Fibroblast of lung (primary cell): Measurements from ENCODE around the gene CROT. TPM values are rescaled to one million over a fixed set of nuclear protein-coding genes. Genes with fewer than 3 reads are reported as not detected.
A peak's percentile ranks its signal among the peaks of the same experiment; 100 is the strongest.

ENCODE experiments used
- DNase-seq, 2 donors: peaks; one replicate each; pipeline versions ENCODE4 v3.0.0 to v3.0.0-alpha.2; 2010; ENCODE audit warnings: low read depth in 2 of 2
- H2AFZ ChIP-seq: 2 replicates; pipeline ENCODE4 v1.5.1; 2012; ENCODE audit warnings: low read length, control low read depth, inconsistent platforms
- H3K27ac ChIP-seq: 2 replicates; pipeline ENCODE4 v1.5.1; 2011; ENCODE audit warnings: low read length, control low read depth; ENCODE audit not compliant: insufficient read depth
- H3K27me3 ChIP-seq: 2 replicates; pipeline ENCODE4 v1.5.1; 2011; ENCODE audit warnings: mild to moderate bottlenecking, low read length; ENCODE audit not compliant: control insufficient read depth, insufficient read depth
- H3K36me3 ChIP-seq: 2 replicates; pipeline ENCODE4 v1.5.1; 2011; ENCODE audit warnings: low read length; ENCODE audit not compliant: control insufficient read depth, insufficient read depth
- H3K4me1 ChIP-seq: 2 replicates; pipeline ENCODE4 v1.5.1; 2011; ENCODE audit warnings: low read length; ENCODE audit not compliant: control insufficient read depth, insufficient read depth; ENCODE audit errors: extremely low read depth
- H3K4me2 ChIP-seq: 2 replicates; pipeline ENCODE4 v1.5.1; 2011; ENCODE audit warnings: low read length, control low read depth; ENCODE audit not compliant: insufficient read depth; ENCODE audit errors: extremely low read depth
- H3K4me3 ChIP-seq, 4 experiments: fragments of 200-600 bp in 1 of 4; sonication (generic) in 1 of 4; replicated peaks in 1 of 4; 2 replicates each; pipeline ENCODE4 v1.5.1; 2011 to 2016; ENCODE audit warnings: low read length in 4 of 4, low read depth in 3 of 4, mild to moderate bottlenecking in 3 of 4, control low read depth in 2 of 4, inconsistent platforms in 1 of 4, mixed read lengths in 1 of 4; ENCODE audit not compliant: insufficient read depth in 1 of 4; ENCODE audit errors: control extremely low read depth in 1 of 4
- H3K79me2 ChIP-seq: 2 replicates; pipeline ENCODE4 v1.5.1; 2012; ENCODE audit warnings: mild to moderate bottlenecking, low read length, inconsistent platforms; ENCODE audit not compliant: control insufficient read depth, insufficient read depth
- H3K9ac ChIP-seq: 2 replicates; pipeline ENCODE4 v1.5.1; 2011; ENCODE audit warnings: mild to moderate bottlenecking, low read length, control low read depth; ENCODE audit not compliant: insufficient read depth
- H3K9me3 ChIP-seq: 2 replicates; pipeline ENCODE4 v1.5.1; 2012; ENCODE audit warnings: low read depth, low read length; ENCODE audit not compliant: control insufficient read depth, insufficient read depth
- H4K20me1 ChIP-seq: 2 replicates; pipeline ENCODE4 v1.5.1; 2011; ENCODE audit warnings: low read length; ENCODE audit not compliant: control insufficient read depth, insufficient read depth; ENCODE audit errors: extremely low read depth
- EZH2 ChIP-seq: IDR thresholded peaks from 2 replicates; pipeline ENCODE4 v1.5.1; 2012; ENCODE audit warnings: low read length, control low read depth, mild to moderate bottlenecking; ENCODE audit errors: missing control alignments
- polyA minus RNA-seq: library from RNA; depleted of rRNA, polyadenylated mRNA; stranded (reverse); fragments of >200 nt; gene quantifications from 2 replicates; pipeline ENCODE4 v1.2.3, GENCODE V29; 2011; ENCODE audit warnings: low replicate concordance
- polyA plus RNA-seq, 2 donors: library from polyadenylated mRNA; depleted of rRNA in 1 of 2; stranded (reverse) in 1 of 2; unstranded in 1 of 2; fragments of >200 nt; gene quantifications; 2 replicates each; pipeline ENCODE4 v1.2.1, GENCODE V29; 2011 to 2012; ENCODE audit warnings: missing spikeins in 1 of 2
- total RNA-seq: library from RNA; depleted of rRNA; stranded (reverse); fragments of >200 nt; gene quantifications from 2 replicates; pipeline ENCODE4 v1.2.1, GENCODE V29; 2014
- TF ChIP-seq, protein P1 (sequence below), 2 donors: IDR thresholded peaks in 1 of 2; conservative IDR thresholded peaks in 1 of 2; 1 replicate in 1 of 2; 2 replicates in 1 of 2; pipeline ENCODE4 v1.5.1; 2011 to 2012; ENCODE audit warnings: low read length in 2 of 2, control low read depth in 1 of 2, inconsistent platforms in 1 of 2, low read depth in 1 of 2, mild to moderate bottlenecking in 1 of 2

CROT gene, protein sequence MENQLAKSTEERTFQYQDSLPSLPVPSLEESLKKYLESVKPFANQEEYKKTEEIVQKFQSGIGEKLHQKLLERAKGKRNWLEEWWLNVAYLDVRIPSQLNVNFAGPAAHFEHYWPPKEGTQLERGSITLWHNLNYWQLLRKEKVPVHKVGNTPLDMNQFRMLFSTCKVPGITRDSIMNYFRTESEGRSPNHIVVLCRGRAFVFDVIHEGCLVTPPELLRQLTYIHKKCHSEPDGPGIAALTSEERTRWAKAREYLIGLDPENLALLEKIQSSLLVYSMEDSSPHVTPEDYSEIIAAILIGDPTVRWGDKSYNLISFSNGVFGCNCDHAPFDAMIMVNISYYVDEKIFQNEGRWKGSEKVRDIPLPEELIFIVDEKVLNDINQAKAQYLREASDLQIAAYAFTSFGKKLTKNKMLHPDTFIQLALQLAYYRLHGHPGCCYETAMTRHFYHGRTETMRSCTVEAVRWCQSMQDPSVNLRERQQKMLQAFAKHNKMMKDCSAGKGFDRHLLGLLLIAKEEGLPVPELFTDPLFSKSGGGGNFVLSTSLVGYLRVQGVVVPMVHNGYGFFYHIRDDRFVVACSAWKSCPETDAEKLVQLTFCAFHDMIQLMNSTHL
- total RNA-seq (19.3 and 23.0 TPM in 2 replicates), polyA plus RNA-seq (13.1 and 21.9 TPM in 2 replicates), polyA minus RNA-seq (0.59 and 3.9 TPM in 2 replicates)
- polyA plus RNA-seq (2012): 8.2 and 15.1 TPM in 2 replicates

DNA sequence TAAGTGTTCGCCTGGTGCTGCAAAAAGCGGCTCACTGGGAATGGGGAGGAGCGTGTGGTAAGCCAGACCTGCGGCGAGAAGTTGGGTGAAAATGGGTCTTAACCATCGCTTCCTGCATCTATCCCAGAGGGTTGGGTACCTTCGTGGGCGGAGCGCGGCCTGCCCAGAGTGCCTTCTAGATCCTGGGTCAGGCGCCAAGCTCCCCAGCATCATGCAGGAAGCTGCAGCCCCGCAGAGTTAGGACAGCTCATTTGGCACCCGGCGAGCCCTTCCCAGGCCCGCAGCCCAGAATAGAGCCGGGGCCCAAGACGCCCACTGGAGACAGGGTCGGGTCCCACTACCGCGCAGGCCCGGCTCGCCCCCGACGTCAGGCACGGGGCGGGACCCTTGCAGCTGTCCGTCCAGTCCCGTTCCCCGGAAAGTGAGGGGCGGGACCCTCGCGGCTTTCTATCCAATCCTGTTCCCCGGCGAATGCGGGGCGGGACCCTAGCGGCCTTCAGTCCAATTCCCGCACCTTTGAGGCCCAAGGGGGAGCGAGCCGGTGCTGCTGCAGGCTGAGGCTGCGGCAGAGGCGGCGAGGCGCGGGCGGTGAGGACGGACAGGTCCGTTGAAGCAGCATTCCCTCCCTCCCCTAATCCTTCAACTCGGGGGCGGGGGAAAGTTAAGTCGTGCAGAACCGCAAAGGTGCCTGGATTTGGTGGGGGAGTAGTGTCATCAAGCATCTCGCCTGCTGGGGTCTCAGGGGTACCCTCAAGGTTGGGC is at the start of gene CROT:
Gene CROT (plus strand): TSS at position 499 of the 762 bp plus-strand sequence. CDS start 3,405 bp downstream, outside the sequence.
- Histone ChIP-seq H3K4me3 (peak within 1 kb of the TSS; percentile 50 to 93 (median 79)), H3K27me3 (no peaks in the 10 kb centered on the region), H3K9ac (peak within 1 kb of the TSS; percentile 50), H4K20me1 (no peaks in the 10 kb centered on the region), H3K4me2 (peak within 1 kb of the TSS; percentile 90), H3K27ac (peak within 1 kb of the TSS; percentile 75), H3K36me3 (peaks cover 1% of the 10 kb centered on the region), H3K9me3 (no peaks in the 10 kb centered on the region), H2AFZ (peak within 1 kb of the TSS; percentile 87), H3K79me2 (peaks cover 5% of the 10 kb centered on the region), H3K4me1 (peaks cover 6% of the 10 kb centered on the region)
- DNase-seq: peak; percentile 90 to 95
- TF ChIP-seq, protein P1, sequence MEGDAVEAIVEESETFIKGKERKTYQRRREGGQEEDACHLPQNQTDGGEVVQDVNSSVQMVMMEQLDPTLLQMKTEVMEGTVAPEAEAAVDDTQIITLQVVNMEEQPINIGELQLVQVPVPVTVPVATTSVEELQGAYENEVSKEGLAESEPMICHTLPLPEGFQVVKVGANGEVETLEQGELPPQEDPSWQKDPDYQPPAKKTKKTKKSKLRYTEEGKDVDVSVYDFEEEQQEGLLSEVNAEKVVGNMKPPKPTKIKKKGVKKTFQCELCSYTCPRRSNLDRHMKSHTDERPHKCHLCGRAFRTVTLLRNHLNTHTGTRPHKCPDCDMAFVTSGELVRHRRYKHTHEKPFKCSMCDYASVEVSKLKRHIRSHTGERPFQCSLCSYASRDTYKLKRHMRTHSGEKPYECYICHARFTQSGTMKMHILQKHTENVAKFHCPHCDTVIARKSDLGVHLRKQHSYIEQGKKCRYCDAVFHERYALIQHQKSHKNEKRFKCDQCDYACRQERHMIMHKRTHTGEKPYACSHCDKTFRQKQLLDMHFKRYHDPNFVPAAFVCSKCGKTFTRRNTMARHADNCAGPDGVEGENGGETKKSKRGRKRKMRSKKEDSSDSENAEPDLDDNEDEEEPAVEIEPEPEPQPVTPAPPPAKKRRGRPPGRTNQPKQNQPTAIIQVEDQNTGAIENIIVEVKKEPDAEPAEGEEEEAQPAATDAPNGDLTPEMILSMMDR (conservative IDR thresholded peaks at IDR 0.05 in 1 of 2, IDR thresholded peaks at IDR 0.05 in 1 of 2; ENCODE audit: low read depth in 1 of 2, low read length in 2 of 2): no peak
- no peak for TF ChIP-seq EZH2

DNA sequence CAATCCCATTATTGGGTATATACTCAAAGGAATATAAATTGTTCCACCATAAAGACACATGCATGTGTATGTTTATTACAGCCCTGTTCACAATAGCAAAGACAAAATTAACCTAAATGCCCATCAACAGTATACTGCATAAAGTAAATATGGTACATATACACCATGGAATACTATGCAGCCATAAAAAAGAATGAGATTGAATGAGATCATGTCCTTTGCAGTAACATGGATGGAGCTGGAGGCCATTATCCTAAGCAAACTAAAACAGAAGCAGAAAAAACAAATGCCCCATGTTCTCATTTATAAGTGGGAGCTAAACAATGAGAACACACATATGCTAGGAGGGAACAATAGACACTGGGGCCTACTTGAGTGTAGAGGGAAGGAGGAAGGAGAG is 44.7 kb upstream of the CROT start:
- TF ChIP-seq, protein P1 (conservative IDR thresholded peaks at IDR 0.05 in 1 of 2, IDR thresholded peaks at IDR 0.05 in 1 of 2; ENCODE audit: low read depth in 1 of 2, low read length in 2 of 2): no peak
- TF ChIP-seq EZH2: no peak
- no peaks in the 10 kb centered on the region for H3K79me2 ChIP-seq
- no peak overlapping the region for H3K4me2 ChIP-seq
- H3K9ac ChIP-seq: no peak overlapping the region
- H3K36me3 ChIP-seq: no peaks in the 10 kb centered on the region
- H3K27ac ChIP-seq: no peak overlapping the region
- no peak overlapping the region for H3K4me3 ChIP-seq
- no peaks in the 10 kb centered on the region for H3K27me3 ChIP-seq
- H4K20me1 ChIP-seq: no peaks in the 10 kb centered on the region
- no peaks in the 10 kb centered on the region for H3K4me1 ChIP-seq
- no peak overlapping the region for H2AFZ ChIP-seq
- H3K9me3 ChIP-seq: no peaks in the 10 kb centered on the region
- DNase-seq: no peak
